HepG2 (cell line): ENCODE results near the gene DNMT3B. TPM values are rescaled to one million over a fixed set of nuclear protein-coding genes. Genes with fewer than 3 reads are reported as not detected.

Source experiments
- BRD4 ChIP-seq: sonication (generic); formaldehyde crosslinking; IDR thresholded peaks from 2 replicates; pipeline ENCODE4 v1.4.0; 2020; ENCODE audit warnings: missing genetic modification reagents
- CCAR2 ChIP-seq: fragments of 200-400 bp; formaldehyde crosslinking; optimal IDR thresholded peaks from 2 replicates; pipeline ENCODE3; 2018; ENCODE audit warnings: low read depth, mild to moderate bottlenecking, low read length, moderate library complexity
- CHCHD3 ChIP-seq: sonication (generic); formaldehyde crosslinking; IDR thresholded peaks from 2 replicates; pipeline ENCODE4 v1.8.0; 2022; ENCODE audit warnings: mild to moderate bottlenecking, missing genetic modification reagents, moderate library complexity
- DNMT1 ChIP-seq: sonication (generic); formaldehyde crosslinking; IDR thresholded peaks from 2 replicates; pipeline ENCODE4 v1.5.1; 2020; ENCODE audit warnings: mild to moderate bottlenecking, missing genetic modification reagents
- HNF4G ChIP-seq, 2 experiments: sonication (generic) in 1 of 2; formaldehyde crosslinking in 1 of 2; IDR thresholded peaks; 2 replicates each; pipeline versions ENCODE4 v1.4.0 to v1.6.1; 2011 to 2020; ENCODE audit warnings: borderline replicate concordance in 2 of 2, low read depth in 2 of 2, mild to moderate bottlenecking in 2 of 2, low read length in 1 of 2, missing genetic modification reagents in 1 of 2, moderate library complexity in 1 of 2
- HNRNPLL ChIP-seq: fragments of 200-400 bp; formaldehyde crosslinking; IDR thresholded peaks from 2 replicates; pipeline ENCODE4 v1.6.1; 2017; ENCODE audit warnings: mild to moderate bottlenecking, low read depth, low read length; ENCODE audit not compliant: poor library complexity, severe bottlenecking
- IKZF4 ChIP-seq: sonication (generic); formaldehyde crosslinking; IDR thresholded peaks from 2 replicates; pipeline ENCODE4 v1.5.1; 2020; ENCODE audit warnings: borderline replicate concordance, mild to moderate bottlenecking, low read depth, missing genetic modification reagents; ENCODE audit errors: not compliant biosample characterization
- RFXANK ChIP-seq: IDR thresholded peaks from 2 replicates; pipeline ENCODE4 v1.6.1; 2016
- TGIF2 ChIP-seq: IDR thresholded peaks from 2 replicates; pipeline ENCODE4 v1.6.1; 2016; ENCODE audit warnings: control low read depth, missing compliant biosample characterization
- ZNF12 ChIP-seq: sonication (generic); formaldehyde crosslinking; IDR thresholded peaks from 2 replicates; pipeline ENCODE4 v1.5.0; 2020; ENCODE audit warnings: missing genetic modification reagents
- ZNF205 ChIP-seq: IDR thresholded peaks from 2 replicates; pipeline ENCODE4 v1.6.1; 2018; ENCODE audit warnings: missing biosample characterization, missing genetic modification reagents
- ZNF30 ChIP-seq: sonication (generic); formaldehyde crosslinking; IDR thresholded peaks from 2 replicates; pipeline ENCODE4 v1.5.0; 2020; ENCODE audit warnings: mild to moderate bottlenecking, missing genetic modification reagents
- ZNF431 ChIP-seq: sonication (generic); formaldehyde crosslinking; IDR thresholded peaks from 2 replicates; pipeline ENCODE4 v1.9.0; 2022; ENCODE audit warnings: missing genetic modification reagents, low read depth, mild to moderate bottlenecking, borderline replicate concordance
- ZNF570 ChIP-seq: sonication (generic); formaldehyde crosslinking; IDR thresholded peaks from 2 replicates; pipeline ENCODE4 v1.4.0; 2020; ENCODE audit warnings: mild to moderate bottlenecking, missing genetic modification reagents, borderline replicate concordance
- ZNF772 ChIP-seq: sonication (generic); formaldehyde crosslinking; IDR thresholded peaks from 2 replicates; pipeline ENCODE4 v1.5.0; 2020; ENCODE audit warnings: mild to moderate bottlenecking, missing genetic modification reagents
- polyA plus RNA-seq, 8 experiments: library from polyadenylated mRNA; depleted of rRNA in 3 of 8; stranded (reverse) in 7 of 8; unstranded in 1 of 8; fragments of >200 nt; fragmentation: Illumina TruSeq in 4 of 8; extraction: Trizol in 4 of 8; gene quantifications; 2 replicates each; pipeline versions ENCODE4 v1.2.1 to v1.2.3, GENCODE V29; 2011 to 2016; ENCODE audit warnings: low read depth in 4 of 8, missing spikeins in 1 of 8, mixed read lengths in 1 of 8; ENCODE audit not compliant: insufficient read depth in 1 of 8
- total RNA-seq, 5 experiments: library from RNA; depleted of rRNA; stranded (reverse); fragments of >200 nt; fragmentation: Illumina TruSeq; extraction: Trizol; gene quantifications; 2 replicates each; pipeline ENCODE4 v1.2.3, GENCODE V29; 2016; ENCODE audit warnings: low read depth in 1 of 5
- TF ChIP-seq, protein P1 (sequence below): sonication (generic); formaldehyde crosslinking; IDR thresholded peaks from 2 replicates; pipeline ENCODE4 v1.8.0; 2022; ENCODE audit warnings: mild to moderate bottlenecking, missing genetic modification reagents, moderate library complexity
- TF ChIP-seq, protein P2 (sequence below): IDR thresholded peaks from 2 replicates; pipeline ENCODE4 v1.6.1; 2016; ENCODE audit warnings: missing genetic modification reagents, missing compliant biosample characterization
- TF ChIP-seq, protein P3 (sequence below): sonication (generic); formaldehyde crosslinking; conservative IDR thresholded peaks from 2 replicates; pipeline ENCODE4 v1.8.0; 2022; ENCODE audit warnings: mild to moderate bottlenecking, moderate library complexity, missing genetic modification reagents
- TF ChIP-seq, protein P4 (sequence below): sonication (generic); formaldehyde crosslinking; IDR thresholded peaks from 2 replicates; pipeline ENCODE4 v1.8.1; 2023; ENCODE audit warnings: missing genetic modification reagents, inconsistent platforms, borderline replicate concordance
- TF ChIP-seq, protein P5 (sequence below): sonication (generic); formaldehyde crosslinking; IDR thresholded peaks from 2 replicates; pipeline ENCODE4 v1.4.0; 2020; ENCODE audit warnings: missing genetic modification reagents, low read depth, mild to moderate bottlenecking, borderline replicate concordance
- TF ChIP-seq, protein P6 (sequence below): sonication (generic); formaldehyde crosslinking; IDR thresholded peaks from 2 replicates; pipeline ENCODE4 v1.5.0; 2020; ENCODE audit warnings: missing genetic modification reagents

DNMT3B gene
- total and polyA plus RNA-seq, 2 of the 13 experiments (the other 11 are each of a cell fraction or from before 2014, with no cell fraction given): 3.8 to 13.9 TPM

DNA sequence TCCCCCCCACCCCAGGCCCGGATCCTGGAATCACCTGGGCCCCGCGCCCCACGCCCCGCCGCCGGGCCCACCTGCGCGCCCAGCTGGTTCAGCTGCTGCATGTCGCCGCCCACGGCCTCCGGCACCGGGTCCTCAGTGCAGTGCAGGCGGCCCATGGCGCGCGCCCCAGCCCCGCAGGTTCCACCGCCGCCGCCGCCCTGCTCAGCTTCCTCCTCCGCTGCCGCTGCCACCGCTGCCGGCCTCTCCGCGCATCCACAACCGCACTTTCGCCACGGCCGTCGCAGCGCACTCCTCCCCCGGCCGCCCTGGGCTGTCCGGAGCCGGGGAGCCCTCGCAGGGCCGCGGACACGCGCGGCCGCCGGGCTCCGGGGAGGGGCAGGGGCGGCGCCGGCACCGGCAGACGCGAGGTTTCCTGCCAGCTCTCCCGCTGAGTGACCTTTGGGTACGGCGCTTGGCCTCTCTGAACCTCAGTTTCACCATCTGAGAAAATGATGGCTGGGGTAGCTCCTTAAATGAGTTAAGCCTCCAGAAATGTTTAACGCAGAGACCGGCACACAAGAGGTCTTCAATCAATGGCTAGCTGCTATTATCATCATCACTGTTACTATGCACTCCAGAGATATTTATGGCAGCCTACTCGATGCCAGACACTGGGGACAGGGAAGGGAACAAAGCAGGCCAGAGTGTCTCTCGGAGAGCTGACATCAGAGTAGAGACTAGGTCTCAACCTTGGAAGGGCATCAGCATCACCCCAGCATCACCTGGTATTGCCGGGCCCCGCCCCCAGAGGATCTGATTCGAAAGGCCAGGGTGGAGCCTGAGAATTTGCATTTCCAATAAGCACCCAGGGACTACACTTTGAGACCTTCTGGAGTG lies 18.7 kb upstream of the DNMT3B start, which contains the start of gene COMMD7 (continued):
- TF ChIP-seq, protein P1, sequence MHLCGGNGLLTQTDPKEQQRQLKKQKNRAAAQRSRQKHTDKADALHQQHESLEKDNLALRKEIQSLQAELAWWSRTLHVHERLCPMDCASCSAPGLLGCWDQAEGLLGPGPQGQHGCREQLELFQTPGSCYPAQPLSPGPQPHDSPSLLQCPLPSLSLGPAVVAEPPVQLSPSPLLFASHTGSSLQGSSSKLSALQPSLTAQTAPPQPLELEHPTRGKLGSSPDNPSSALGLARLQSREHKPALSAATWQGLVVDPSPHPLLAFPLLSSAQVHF (CRISPR knock-in tag): no peak
- TF ChIP-seq, protein P2, sequence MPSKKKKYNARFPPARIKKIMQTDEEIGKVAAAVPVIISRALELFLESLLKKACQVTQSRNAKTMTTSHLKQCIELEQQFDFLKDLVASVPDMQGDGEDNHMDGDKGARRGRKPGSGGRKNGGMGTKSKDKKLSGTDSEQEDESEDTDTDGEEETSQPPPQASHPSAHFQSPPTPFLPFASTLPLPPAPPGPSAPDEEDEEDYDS (CRISPR knock-in tag): 0 out of 2 replicates have a peak, but pooled peaks have one; percentile 9
- TF ChIP-seq ZNF772 (peak; percentile 65; the same call in 1 of the 2 replicates), HNRNPLL (peak; percentile 89), RFXANK (CRISPR knock-in tag) (0 out of 2 replicates have a peak, but pooled peaks have one; percentile 51), ZNF12 (peak; percentile 52; the same call in 1 of the 2 replicates), HNF4G (IDR thresholded peaks at IDR 0.05; ENCODE audit: borderline replicate concordance, low read depth, low read length) (no peak), HNF4G (CRISPR knock-in tag; IDR thresholded peaks at IDR 0.05; ENCODE audit: borderline replicate concordance, low read depth) (peak; percentile 32; the same call in 1 of the 2 replicates), ZNF205 (CRISPR knock-in tag) (peak; percentile 17; the same call in 1 of the 2 replicates), BRD4 (CRISPR knock-in tag) (0 out of 2 replicates have a peak, but pooled peaks have one; percentile 41), CHCHD3 (CRISPR knock-in tag) (peak; percentile 90), ZNF431 (CRISPR knock-in tag) (peak; percentile 80), ZNF570 (CRISPR knock-in tag) (0 out of 2 replicates have a peak, but pooled peaks have one; percentile 55), CCAR2 (no peak), DNMT1 (CRISPR knock-in tag) (0 out of 2 replicates have a peak, but pooled peaks have one; percentile 68), ZNF30 (CRISPR knock-in tag) (0 out of 2 replicates have a peak, but pooled peaks have one; percentile 4), TGIF2 (CRISPR knock-in tag) (0 out of 2 replicates have a peak, but pooled peaks have one; percentile 22), IKZF4 (CRISPR knock-in tag) (no peak)
- TF ChIP-seq, protein P3, sequence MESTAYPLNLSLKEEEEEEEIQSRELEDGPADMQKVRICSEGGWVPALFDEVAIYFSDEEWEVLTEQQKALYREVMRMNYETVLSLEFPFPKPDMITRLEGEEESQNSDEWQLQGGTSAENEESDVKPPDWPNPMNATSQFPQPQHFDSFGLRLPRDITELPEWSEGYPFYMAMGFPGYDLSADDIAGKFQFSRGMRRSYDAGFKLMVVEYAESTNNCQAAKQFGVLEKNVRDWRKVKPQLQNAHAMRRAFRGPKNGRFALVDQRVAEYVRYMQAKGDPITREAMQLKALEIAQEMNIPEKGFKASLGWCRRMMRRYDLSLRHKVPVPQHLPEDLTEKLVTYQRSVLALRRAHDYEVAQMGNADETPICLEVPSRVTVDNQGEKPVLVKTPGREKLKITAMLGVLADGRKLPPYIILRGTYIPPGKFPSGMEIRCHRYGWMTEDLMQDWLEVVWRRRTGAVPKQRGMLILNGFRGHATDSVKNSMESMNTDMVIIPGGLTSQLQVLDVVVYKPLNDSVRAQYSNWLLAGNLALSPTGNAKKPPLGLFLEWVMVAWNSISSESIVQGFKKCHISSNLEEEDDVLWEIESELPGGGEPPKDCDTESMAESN (CRISPR knock-in tag): peak; percentile 77; the same call in 1 of the 2 replicates
- TF ChIP-seq, protein P4, sequence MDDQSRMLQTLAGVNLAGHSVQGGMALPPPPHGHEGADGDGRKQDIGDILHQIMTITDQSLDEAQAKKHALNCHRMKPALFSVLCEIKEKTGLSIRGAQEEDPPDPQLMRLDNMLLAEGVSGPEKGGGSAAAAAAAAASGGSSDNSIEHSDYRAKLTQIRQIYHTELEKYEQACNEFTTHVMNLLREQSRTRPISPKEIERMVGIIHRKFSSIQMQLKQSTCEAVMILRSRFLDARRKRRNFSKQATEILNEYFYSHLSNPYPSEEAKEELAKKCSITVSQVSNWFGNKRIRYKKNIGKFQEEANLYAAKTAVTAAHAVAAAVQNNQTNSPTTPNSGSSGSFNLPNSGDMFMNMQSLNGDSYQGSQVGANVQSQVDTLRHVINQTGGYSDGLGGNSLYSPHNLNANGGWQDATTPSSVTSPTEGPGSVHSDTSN (CRISPR knock-in tag): no peak
- TF ChIP-seq, protein P5, sequence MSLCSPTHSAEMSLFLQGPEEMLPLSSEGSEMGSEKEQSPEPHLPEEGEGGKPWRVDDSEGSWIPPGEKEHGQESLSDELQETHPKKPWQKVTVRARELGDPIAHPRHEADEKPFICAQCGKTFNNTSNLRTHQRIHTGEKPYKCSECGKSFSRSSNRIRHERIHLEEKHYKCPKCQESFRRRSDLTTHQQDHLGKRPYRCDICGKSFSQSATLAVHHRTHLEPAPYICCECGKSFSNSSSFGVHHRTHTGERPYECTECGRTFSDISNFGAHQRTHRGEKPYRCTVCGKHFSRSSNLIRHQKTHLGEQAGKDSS (CRISPR knock-in tag): peak; percentile 82; the same call in 1 of the 2 replicates
- TF ChIP-seq, protein P6, sequence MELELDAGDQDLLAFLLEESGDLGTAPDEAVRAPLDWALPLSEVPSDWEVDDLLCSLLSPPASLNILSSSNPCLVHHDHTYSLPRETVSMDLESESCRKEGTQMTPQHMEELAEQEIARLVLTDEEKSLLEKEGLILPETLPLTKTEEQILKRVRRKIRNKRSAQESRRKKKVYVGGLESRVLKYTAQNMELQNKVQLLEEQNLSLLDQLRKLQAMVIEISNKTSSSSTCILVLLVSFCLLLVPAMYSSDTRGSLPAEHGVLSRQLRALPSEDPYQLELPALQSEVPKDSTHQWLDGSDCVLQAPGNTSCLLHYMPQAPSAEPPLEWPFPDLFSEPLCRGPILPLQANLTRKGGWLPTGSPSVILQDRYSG (CRISPR knock-in tag): 0 out of 2 replicates have a peak, but pooled peaks have one; percentile 42
